ENCODE measurements around the gene LMO2. TPM values are rescaled to one million over a fixed set of nuclear protein-coding genes. Genes with fewer than 3 reads are reported as not detected.

The LMO2 gene
- total RNA-seq, 2 donors from 2014 or later, result 1.1 to 1.2 TPM

DNA sequence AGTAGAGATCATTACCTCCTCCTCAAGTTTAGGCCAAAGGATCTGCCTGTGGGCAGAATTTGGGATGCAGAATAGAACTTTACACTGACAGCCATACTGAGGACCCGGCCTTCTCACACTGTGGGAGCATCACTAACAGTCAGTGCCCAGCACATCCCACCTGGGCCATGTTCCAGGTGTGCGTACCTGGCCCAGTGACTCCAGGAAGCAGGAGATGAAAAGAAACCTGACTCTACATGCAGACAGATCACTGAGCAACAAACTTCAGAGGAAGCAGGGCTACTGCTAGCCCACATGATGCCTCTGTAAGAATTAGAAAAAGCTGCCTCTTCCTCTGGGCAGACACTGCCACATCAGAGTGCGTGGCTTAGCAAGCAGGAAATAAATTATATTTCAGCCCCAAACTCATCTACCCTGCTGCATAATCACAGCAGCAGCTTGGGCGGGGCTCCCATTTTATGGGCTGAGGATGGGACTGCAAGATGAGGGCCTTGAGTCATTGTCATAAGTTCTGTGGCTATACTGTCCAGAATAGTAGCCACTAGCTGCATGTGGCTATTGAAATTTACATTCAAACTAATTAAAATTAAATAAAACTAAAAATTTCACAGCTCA, 6.0 kb upstream of the LMO2 start:
- H3K9me3 ChIP-seq (ENCODE audit: control insufficient read depth, low read length), result no peaks in the 10 kb centered on the region
- no peak overlapping the region for H3K27ac ChIP-seq (ENCODE audit: low read depth, low read length)
- no peaks in the 10 kb centered on the region for H3K36me3 ChIP-seq (ENCODE audit: control insufficient read depth, insufficient read depth, low read length)
- H3K27me3 Mint-ChIP-seq (ENCODE audit: insufficient read depth), result no peaks in the 10 kb centered on the region
- H3K36me3 Mint-ChIP-seq (ENCODE audit: low read depth), result no peaks in the 10 kb centered on the region
- H3K4me3 Mint-ChIP-seq, result no peak overlapping the region
- 94% methylated on average over 4 of the region's 4 CpGs; no CpG with 5 or more reads in 1 of the 2 experiments for WGBS, 2 experiments (ENCODE audit: insufficient coverage in 1 of 2, insufficient read length in 1 of 2)
- H3K4me1 Mint-ChIP-seq, result peaks cover 6% of the 10 kb centered on the region
- H3K9me3 Mint-ChIP-seq, result no peaks in the 10 kb centered on the region
- no peak overlapping the region for H3K4me3 ChIP-seq (ENCODE audit: low read length)
- TF ChIP-seq CTCF (conservative IDR thresholded peaks at IDR 0.05), result no peak
- no peak for DNase-seq
- H3K27ac Mint-ChIP-seq, result no peak overlapping the region
- H3K27me3 ChIP-seq (ENCODE audit: control insufficient read depth, insufficient read depth, low read length, poor library complexity, severe bottlenecking), result no peaks in the 10 kb centered on the region
- H3K4me1 ChIP-seq (ENCODE audit: control insufficient read depth, insufficient read depth, low read length), result no peaks in the 10 kb centered on the region
- no peak overlapping the region for H3K9ac ChIP-seq (ENCODE audit: extremely low read depth, low read length, poor library complexity, severe bottlenecking)

- no peak for DNase-seq
- Mint-ChIP-seq H3K36me3 (ENCODE audit: low read depth) (no peaks in the 10 kb centered on the region), H3K27me3 (ENCODE audit: insufficient read depth) (no peaks in the 10 kb centered on the region), H3K27ac (no peak overlapping the region), H3K9me3 (no peaks in the 10 kb centered on the region), H3K4me1 (peaks cover 6% of the 10 kb centered on the region), H3K4me3 (no peak overlapping the region)
- no peak overlapping the region for H3K27ac ChIP-seq (ENCODE audit: low read depth, low read length)
- TF ChIP-seq CTCF (conservative IDR thresholded peaks at IDR 0.05), result no peak
- no peak overlapping the region for H3K4me3 ChIP-seq (ENCODE audit: low read length)
- 100% methylated on average over 1 of the region's 2 CpGs; no CpG with 5 or more reads in 1 of the 2 experiments for WGBS, 2 experiments (ENCODE audit: insufficient coverage in 1 of 2, insufficient read length in 1 of 2)
- no peaks in the 10 kb centered on the region for H3K36me3 ChIP-seq (ENCODE audit: control insufficient read depth, insufficient read depth, low read length)
- no peaks in the 10 kb centered on the region for H3K4me1 ChIP-seq (ENCODE audit: control insufficient read depth, insufficient read depth, low read length)
- no peak overlapping the region for H3K9ac ChIP-seq (ENCODE audit: extremely low read depth, low read length, poor library complexity, severe bottlenecking)
- no peaks in the 10 kb centered on the region for H3K27me3 ChIP-seq (ENCODE audit: control insufficient read depth, insufficient read depth, low read length, poor library complexity, severe bottlenecking)
- H3K9me3 ChIP-seq (ENCODE audit: control insufficient read depth, low read length), result no peaks in the 10 kb centered on the region
Measured at GRCh38 chr11:33896911-33897310, 5.0 kb upstream of the LMO2 start.

DNA sequence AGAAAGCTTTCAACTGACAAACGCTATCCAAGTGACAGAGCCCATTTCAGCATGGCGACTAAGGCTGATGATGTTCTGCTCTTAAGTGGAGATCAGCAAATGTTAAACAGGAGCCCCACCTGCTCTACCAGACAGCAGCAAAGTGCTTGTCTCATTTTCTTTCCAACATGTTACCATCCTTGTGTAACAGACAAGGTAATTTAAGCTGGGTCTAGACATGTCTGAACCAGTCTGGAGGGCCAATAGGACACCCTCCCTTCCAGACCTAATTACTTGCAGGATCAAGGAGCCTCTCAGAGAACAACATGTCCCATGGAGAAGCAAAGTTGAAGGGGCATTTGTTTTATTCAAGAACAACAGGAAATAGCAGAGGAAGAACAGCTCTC, 3.9 kb upstream of the LMO2 start:
- TF ChIP-seq CTCF (conservative IDR thresholded peaks at IDR 0.05), result no peak
- 93 to 100% methylated on average over 2 of the region's 2 CpGs for WGBS, 2 experiments (ENCODE audit: insufficient coverage in 1 of 2, insufficient read length in 1 of 2)

More for the DNA sequence above, 3.9 kb upstream of the LMO2 start:
- Mint-ChIP-seq H3K27me3 (ENCODE audit: insufficient read depth) (no peaks in the 10 kb centered on the region), H3K36me3 (ENCODE audit: low read depth) (no peaks in the 10 kb centered on the region), H3K27ac (no peak overlapping the region), H3K9me3 (no peaks in the 10 kb centered on the region), H3K4me3 (no peak overlapping the region), H3K4me1 (peaks cover 8% of the 10 kb centered on the region)
- DNase-seq, result no peak
- Histone ChIP-seq H3K36me3 (ENCODE audit: control insufficient read depth, insufficient read depth, low read length) (no peaks in the 10 kb centered on the region), H3K27me3 (ENCODE audit: control insufficient read depth, insufficient read depth, low read length, poor library complexity, severe bottlenecking) (no peaks in the 10 kb centered on the region), H3K27ac (ENCODE audit: low read depth, low read length) (peak overlapping the region; percentile 52), H3K4me3 (ENCODE audit: low read length) (no peak overlapping the region), H3K9ac (ENCODE audit: extremely low read depth, low read length, poor library complexity, severe bottlenecking) (no peak overlapping the region), H3K9me3 (ENCODE audit: control insufficient read depth, low read length) (no peaks in the 10 kb centered on the region), H3K4me1 (ENCODE audit: control insufficient read depth, insufficient read depth, low read length) (no peaks in the 10 kb centered on the region)
